Fibroblast of skin of right biceps (primary cell): ENCODE measurements around the gene IL18RAP.

ENCODE experiments used
- DNase-seq: peaks from one replicate; pipeline ENCODE4 v3.0.0-alpha.2; 2013

The IL18RAP gene, protein sequence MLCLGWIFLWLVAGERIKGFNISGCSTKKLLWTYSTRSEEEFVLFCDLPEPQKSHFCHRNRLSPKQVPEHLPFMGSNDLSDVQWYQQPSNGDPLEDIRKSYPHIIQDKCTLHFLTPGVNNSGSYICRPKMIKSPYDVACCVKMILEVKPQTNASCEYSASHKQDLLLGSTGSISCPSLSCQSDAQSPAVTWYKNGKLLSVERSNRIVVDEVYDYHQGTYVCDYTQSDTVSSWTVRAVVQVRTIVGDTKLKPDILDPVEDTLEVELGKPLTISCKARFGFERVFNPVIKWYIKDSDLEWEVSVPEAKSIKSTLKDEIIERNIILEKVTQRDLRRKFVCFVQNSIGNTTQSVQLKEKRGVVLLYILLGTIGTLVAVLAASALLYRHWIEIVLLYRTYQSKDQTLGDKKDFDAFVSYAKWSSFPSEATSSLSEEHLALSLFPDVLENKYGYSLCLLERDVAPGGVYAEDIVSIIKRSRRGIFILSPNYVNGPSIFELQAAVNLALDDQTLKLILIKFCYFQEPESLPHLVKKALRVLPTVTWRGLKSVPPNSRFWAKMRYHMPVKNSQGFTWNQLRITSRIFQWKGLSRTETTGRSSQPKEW

DNA sequence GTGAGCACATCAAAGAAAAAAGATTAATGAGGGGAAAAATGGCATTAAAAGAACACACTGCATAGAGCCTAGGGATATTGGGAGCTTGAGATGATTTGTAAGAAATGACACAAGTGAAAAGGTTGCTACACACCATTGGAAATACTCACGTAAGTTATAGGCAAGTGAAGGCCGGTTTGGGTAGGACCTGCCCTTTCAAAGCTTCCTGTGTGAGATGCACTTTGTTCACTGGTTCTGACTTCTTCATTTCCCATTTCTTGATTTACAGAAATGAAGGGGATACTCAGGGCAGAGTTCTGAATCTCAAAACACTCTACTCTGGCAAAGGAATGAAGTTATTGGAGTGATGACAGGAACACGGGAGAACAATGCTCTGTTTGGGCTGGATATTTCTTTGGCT lies at the start of gene IL18RAP:
Gene IL18RAP, plus strand, starts transcription at position 251 of the 400 bp plus-strand sequence. Its CDS starts 118 bp downstream, at position 369.
- DNase-seq, result no peak

DNA sequence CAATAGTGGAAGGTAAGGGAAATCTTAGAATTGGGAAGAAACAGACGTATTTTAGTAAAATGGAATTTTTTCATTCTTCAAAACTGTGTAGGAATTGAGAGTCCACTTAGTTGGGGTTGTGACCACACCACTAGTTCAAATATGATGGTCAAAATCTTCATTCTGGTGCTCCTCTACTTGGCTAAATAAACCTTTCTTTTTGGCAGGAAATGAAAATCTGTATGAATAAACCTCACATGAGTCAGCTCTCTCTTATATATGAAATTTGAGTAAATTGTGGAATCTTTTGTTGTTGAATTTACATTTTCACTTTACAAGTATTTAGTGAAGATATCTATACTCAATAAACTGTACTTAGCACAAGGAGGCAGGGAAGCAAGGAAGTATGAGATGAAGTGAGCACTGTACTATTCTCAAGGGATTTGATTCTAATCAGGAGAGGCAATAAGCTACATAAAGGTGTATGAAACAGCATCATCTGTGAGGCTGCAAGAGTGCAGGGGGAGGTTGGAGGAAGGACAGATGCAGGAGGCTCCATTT lies 46.8 kb upstream of the IL18RAP start:
- peak; percentile 3 for DNase-seq

DNA sequence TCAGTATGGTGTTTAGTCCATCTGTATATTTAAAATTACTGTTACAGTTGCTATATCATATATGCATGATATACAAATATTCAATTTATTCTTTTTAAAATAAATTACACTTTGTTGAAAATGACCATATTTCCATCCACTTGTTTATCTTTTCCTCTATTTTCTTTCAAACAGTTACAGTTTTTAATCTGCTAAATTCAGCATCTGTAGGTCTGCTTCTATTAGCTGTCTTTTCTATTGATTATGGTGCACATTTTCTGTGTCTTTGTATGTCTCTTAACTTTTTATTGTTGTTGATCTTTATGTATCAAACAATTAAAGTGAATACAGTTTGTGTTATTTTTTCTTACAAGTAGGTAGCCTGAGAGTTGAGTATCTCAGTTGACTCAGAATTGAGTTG lies 39.2 kb upstream of the IL18RAP start:
- no peak for DNase-seq

DNA sequence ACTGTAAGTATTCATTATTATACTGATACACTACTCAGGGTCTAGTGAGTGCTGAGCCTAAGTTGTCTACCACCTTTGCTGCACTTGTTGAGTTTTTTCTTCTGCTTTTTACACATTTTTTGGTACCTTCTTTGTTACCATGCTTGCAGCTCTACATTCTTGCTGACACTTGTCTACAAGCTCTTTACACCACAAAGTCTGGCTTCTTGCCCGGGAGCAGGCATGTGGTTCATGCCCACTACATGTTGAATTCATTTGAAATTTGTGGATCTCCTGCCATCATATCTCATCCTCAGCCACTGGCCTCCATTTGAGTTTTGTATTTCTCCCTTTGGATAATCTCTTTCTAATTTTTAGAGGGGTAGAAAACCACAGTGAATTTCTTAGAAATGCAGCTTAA lies 37.4 kb upstream of the IL18RAP start:
- peak; percentile 3 for DNase-seq

DNA sequence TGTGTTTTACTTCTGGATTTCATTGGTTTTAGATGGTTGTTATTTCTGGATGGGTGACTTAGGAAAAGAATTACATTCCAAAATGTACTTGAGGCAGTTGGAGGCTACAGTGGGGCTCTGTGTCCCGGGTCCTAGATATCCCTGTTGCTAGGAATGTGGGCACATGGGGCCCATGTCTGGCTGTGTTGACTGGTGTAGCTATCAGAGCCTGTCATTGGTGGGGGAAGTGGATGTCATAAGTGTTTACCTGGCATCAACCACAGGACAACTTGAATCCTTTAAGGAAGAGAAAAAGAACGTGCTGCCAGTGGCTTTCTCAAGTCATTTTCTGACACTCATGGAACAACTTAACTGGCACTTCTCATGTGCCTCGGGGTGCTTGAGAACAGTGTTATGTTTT lies 37.0 kb upstream of the IL18RAP start:
- DNase-seq, result no peak

DNA sequence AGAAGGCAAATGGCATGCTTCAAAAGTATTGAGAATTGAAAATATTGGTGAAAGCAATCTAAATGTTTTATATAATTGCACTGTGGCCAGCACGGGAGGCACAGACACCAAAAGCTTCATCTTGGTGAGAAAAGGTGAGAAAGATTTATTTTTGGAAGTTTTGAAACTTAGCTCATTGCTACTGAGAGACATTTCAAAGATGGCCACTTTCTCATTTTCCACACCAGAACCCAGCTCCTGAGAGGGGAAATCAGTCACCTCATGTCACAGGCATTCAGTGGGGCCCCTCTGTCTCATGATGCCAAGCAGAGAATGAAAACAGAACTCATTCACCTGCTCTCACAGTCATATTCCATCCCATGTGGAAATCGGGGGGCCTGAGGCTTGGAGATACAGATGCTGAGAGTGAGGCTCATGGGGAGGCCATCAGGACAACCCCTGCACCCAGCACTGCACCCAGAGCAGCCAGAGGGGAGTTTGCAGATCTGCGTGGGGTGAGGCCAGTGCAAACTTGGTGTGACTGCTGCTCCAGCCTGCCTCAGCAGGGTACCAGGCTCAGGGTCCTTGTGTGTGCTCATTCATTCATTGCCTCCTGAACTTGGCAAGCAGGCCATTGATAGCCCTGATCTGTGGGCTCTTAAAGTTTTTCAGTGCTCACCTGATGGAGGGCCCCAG lies 36.0 kb upstream of the IL18RAP start:
- DNase-seq, result no peak

DNA sequence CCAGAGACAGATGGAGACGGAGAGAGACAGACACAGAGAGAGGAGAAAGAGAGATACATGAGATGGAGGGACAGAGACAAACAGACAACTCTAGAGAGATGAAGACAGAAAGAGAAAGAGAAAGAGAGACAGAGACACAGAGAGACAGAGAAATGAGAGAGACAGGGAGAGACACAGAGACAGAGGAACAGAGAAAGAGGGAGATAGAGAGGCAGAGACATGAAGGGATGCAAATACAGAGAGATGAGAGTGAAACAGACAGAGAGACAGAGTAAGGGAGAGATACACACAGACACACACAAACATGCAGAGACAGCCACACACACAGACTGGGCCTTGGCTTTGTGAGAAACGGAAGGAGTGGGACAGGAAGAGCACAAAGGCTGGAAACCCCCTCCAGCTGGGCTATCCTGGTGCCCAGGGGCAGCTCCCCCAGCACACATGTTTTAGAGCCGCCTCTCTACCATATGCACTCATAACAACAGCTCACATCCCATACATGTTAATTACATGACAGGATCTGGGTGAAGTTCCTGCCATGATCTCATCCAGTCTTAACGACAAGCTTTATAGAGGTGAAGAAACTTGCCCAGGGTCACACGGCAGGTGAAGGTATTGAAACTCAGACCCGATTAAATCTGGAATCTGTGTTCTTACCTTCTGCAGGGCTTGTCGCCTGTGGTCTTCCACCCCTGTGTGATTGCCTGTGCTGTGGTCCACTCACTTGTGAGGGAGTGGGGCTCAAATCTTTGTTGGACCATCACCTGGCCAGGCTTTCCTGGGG lies 35.0 kb upstream of the IL18RAP start:
- DNase-seq, result no peak

DNA sequence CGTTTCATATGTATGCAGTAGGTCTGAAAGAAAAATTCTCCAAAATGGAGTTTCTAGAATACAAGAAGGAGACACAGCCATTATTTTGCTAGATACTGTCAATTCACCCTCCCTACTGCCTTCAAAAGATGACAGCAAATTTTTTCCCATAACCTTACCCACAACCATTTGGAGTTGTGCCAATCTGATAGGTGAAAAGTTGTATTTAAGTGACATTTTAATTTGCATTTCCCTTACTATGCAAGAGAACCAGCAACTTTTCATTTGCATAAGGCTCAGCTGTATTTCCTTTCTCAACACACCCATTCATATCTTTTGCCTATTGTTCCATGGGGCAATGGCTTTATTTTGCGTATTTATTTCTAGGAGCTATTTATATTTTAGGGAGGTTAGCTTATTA lies 31.4 kb upstream of the IL18RAP start:
- DNase-seq, result no peak

DNA sequence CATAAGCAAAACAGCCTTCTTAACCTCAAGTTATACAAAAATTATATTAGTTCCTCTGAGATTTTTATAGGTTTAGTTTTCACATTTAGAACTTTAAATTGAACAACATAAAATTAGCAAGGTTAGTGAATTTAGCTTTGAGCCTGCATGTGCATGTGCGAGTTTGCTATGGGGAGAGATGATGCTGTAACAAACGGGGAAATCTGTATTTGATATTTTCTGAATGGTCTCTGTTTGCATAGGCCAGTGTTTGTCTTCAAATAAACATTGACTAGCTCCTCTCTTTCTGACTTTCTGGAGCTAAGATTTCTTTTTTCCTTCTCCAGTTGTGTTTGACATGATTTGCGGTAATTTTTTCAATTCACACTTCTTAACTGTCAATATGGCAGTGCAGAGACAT lies 30.9 kb upstream of the IL18RAP start:
- no peak for DNase-seq

DNA sequence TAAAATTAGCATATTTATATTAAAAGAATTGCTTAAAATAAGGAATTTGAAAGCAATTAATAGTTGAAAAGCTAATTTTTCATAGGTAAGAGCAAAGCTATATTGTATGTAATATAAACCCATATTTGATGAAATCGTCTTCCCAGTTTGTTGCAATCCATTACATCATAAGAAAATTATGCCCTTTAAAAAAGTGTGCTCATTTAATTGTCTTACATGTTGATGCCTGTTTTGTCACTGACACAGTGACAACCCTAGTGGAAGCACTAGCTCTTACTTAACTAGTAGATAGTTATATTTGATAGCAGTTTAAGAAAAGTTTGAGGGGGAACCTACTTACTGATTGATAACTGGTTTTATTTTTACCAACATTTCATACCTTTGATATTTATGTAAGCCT lies 30.0 kb upstream of the IL18RAP start:
- DNase-seq, result no peak

DNA sequence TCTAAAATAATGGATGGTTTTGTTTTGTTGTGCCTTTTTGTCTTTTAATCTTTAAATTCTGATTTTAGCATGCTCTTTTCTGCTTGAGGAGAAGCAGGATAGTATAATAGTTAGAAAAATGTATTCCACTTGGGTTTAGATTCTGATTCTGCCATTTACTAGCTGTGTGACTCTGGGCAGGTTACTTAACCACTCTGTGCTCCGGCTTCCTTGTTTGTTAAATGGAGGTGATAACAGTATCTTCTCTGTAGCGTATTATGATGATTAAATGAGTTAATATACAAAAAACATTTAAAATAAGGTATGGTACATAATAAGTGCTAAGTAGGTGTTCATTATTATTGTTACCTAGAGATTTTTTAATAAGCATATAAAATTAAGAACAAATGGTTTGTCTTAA lies 26.9 kb upstream of the IL18RAP start:
- DNase-seq, result no peak

DNA sequence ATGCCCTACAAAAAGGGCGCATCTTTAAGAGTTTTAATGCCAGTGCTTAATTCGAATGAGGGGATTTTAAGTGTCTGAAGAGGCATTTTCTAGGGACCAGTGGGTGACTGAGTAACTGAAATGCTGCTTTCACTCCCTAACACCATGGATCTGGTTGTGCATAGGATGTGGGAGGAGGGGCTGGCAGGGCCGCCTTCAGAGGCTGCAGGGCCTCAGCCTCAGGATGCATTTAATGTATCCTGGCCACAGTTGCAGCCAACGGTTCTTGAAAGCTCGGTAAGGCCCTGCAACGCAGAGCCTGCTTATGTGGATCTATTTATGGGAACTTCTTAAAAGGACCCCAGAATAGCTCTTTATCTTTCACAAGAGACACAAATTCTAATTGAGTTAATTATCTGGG lies 25.8 kb upstream of the IL18RAP start:
- DNase-seq, result no peak

DNA sequence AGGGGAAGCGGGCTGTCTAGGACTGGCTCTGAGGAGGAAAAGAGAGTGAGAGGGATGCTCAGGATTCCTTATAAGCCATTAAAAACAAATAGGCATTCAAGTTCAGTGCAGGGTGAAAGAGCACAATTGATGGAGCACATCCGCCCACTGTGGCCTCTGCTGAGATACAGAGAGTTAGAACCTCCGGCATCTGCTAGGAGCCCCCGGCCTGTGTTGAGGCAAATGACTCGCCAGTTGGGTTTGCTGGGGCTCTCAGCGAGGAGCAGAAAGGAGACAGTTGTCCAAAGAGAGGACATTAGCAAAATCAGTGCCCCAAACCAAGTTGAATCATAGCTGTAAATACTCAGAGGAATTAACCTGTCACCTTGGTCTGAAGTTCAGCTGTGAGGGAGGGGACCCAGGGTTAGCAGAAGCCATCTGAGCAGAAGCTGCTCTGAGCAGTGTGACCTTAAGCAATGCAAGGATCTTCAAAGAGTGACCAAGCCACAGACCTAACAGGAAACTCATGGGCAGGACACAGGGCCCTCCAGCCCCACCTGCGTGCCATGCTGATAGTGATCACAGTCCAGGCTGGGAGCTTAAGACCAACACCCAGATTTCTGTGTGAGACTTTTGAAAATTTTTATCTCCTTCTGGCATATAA lies 23.3 kb upstream of the IL18RAP start:
- DNase-seq, result no peak

DNA sequence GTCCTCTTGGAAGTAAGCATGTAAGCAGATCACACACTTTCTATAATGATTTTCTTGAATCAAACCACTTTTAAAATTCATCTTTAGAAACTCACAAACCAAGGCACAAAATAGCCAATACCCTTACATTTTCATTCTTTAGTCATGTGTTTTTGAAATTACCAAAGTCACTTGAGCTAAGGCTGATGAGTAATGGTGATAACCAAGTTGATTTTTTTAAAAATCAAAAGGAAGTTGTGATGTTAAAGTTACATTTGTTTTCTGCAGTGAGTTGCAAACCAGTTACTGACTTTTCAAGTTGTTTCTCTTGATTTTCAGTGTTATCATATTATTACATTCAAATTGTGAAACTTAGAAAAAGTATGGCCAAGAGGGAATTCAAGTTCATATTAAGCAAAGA lies 21.5 kb upstream of the IL18RAP start:
- DNase-seq, result no peak

DNA sequence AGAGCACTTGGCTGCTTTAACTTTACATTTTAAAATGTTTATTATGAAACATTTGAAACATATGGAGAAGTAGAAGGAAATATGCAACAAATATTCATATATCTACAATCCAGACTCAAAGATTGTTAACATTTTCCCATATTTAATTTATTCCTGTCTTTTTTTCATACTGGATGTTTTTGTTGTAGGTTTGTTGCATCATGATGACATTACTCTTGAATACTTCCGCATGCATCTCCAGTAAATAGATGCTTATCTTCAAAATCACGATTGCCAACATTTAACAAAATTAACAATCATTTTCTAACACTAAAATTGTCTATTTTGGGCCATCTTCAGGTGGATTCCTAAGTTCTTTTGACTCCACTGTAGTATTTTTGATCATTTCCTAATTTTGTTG lies 21.1 kb upstream of the IL18RAP start:
- no peak for DNase-seq

DNA sequence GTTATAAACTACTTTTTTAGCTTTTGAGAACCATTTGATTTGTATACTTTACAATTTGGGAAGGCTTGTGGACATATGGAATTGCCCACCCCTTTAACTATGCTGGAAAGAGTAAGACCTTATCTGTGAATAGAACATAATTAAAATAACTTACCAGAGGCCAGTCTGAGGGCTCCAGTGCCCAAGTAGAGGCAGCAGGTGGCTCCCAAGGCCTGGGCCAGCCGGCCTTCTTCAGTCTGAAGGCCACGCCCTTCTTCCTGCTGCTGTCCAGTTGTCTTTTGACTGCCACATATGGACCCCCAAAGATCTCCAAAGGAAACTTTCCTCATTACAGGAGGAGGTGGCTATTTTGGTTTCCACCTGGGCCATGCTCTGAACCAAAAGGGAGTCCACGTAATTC lies 12.0 kb upstream of the IL18RAP start:
- no peak for DNase-seq

DNA sequence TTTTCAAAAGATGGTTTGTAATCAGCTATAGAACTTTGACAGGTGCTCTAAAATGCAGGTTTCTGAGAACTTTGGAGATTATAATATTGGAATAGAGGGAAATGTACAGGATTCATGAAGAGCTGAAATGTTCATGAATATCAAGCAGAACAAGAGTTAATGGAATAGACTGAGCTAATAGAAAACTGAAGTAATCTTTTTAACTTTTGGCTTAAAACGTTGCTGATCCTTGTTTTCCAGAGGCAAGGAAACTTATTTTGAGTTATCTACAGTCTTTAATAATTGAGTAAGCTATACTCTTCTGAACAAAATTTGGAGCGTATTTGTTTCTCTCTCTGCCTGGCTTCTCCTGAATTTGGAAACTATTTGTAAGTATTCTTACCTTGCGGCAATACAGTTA lies 10.8 kb upstream of the IL18RAP start:
- no peak for DNase-seq

DNA sequence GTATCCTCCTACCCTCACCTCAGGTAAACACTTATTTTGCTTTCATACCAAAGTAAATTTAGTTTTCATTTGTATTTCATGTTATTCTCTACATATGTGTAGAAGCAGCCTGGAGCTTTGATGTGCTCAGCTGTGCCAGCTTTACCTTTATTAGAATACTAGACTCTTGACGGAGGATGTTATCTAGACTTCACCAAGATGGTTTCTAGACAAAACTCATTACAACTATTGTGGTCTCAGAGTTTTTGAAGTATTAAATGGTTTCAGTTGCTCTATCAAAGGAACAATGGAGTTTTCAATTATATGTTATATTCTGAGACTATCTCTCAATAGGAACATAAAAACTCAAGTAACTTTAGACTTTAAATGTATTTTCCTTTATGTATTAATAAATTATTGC lies 5.0 kb upstream of the IL18RAP start:
- no peak for DNase-seq

DNA sequence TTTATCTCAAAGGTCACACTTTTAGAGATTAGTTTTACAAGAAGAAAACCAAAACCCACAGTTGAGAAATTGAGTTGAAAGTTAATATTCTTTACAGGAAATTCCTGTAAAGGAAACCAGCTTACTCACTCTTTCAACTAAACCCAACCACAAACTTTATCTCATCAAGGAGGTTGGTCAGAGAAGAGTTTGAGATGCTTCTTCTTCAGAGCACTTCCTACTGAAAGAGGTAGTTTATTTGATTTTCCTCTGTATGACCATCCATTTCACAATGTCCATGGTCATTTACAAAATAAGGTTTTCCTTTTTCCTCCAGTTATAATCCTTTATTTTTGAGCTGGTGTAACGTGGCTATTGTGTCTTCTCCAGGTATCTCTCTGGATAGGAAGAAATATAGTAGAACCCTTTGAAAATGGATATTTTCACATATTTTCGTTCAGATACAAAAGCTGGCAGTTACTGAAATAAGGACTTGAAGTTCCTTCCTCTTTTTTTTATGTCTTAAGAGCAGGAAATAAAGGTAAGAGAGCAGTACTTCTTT lies 4.5 kb upstream of the IL18RAP start:
- peak; percentile 10 for DNase-seq

DNA sequence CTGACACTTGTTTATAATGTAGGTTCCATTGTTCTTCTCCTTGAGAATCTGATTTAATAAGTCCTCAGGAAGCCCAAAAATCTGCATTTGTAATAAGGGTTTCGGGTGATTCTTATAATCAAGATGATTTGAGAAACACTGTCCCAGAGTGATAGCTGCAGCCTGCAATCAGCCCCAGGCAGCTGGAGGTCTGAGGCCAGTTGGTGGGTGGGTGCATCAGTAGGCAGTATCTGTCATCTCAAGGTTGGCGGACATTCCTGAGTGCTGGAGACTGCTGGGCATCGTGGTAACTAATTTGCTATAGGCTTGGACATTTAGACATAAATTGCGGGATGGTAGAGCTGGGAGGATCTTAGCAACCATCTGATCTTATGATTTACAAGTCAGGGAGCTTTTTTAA lies 2.7 kb upstream of the IL18RAP start:
- no peak for DNase-seq

DNA sequence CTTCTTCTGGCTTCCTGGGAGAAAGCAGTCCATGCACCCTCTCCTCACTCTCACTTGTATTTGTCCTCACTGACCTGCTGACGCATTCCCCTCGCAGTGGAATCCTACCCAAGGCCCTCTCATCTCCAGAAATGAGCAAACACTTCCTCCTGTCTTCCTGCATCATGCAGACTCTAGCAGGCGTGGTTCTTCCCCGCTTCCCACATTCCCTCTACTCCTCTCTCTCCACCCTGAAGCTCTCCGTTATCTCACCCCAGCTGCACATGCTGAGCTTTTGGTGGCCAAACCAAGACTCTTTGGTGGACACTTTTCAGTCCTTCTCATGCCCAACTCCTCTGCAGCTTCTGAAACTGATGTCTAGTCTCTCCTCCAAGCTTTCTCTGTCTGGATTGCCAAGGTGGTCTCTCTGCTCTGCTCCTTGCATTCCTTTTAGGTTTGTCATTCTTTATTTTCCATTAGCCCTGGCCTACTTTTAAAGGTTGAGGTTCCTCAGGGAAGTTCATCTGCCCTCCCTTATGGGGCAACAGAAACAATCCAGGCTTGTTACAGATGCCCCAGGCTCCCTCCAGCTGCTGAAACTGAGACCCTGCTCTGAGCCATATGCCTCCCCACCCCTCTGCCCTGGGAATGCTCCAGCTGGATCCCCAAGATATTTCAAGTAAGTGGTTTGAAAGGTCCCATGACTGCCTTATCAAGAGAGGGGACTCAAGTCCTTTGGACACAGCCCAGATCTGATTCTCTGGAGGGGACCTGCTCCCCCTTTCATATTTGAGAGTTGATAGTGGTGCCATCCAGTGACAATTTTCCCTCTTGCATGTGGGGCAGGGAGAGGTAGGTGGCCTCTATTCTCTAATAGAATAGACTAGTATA lies 835 bp upstream of the IL18RAP start:
- no peak for DNase-seq
